IPS-NIHi7 (cell line): ENCODE data around the gene ARMC8.
A peak's percentile ranks its signal among the peaks of the same experiment; 100 is the strongest.
"Not testable (repeated sequence)": the region's sequence is repeated elsewhere in the genome, so short reads cannot be mapped to it uniquely, and the experiment has no call there.

Source experiments
- DNase-seq: peaks from one replicate; pipeline ENCODE4 v3.0.0; 2012; ENCODE audit warnings: mixed read lengths; ENCODE audit errors: extremely low spot score

ARMC8 gene

GRCh38 chr3:138187296-138188012, at the start of gene ARMC8:
ARMC8 (plus strand) TSS chr3:138187301; CDS start chr3:138187555, 254 bp downstream.
- DNase-seq, result peak; percentile 57

- DNase-seq, result no peak
These were observed 49.2 kb upstream of the ARMC8 start for GRCh38 chr3:138137861-138138260.

- no peak for DNase-seq
These were observed 47.4 kb upstream of the ARMC8 start for GRCh38 chr3:138139691-138140090.

GRCh38 chr3:138140940-138141339, 46.2 kb upstream of the ARMC8 start:
- no peak for DNase-seq

- DNase-seq, result not testable (repeated sequence)
These were observed 44.9 kb upstream of the ARMC8 start for GRCh38 chr3:138142181-138142580.

- DNase-seq, result no peak
These were observed 38.6 kb upstream of the ARMC8 start for GRCh38 chr3:138148503-138148902.

GRCh38 chr3:138154534-138154933, 32.6 kb upstream of the ARMC8 start:
- DNase-seq, result no peak

- DNase-seq, result no peak
These were observed 29.4 kb upstream of the ARMC8 start for GRCh38 chr3:138157743-138158142.

- DNase-seq, result no peak
These were observed 22.0 kb upstream of the ARMC8 start for GRCh38 chr3:138165061-138165460.

- DNase-seq, result no peak
These were observed 14.5 kb upstream of the ARMC8 start for GRCh38 chr3:138172625-138173024.

- DNase-seq, result no peak
These were observed 13.2 kb upstream of the ARMC8 start for GRCh38 chr3:138173769-138174420.

- peak; percentile 72 for DNase-seq
These were observed 12.5 kb upstream of the ARMC8 start, which contains the start of gene DBR1 for GRCh38 chr3:138174421-138175131. DBR1 (minus strand) TSS chr3:138174921; CDS start chr3:138174795, 126 bp downstream.

GRCh38 chr3:138180375-138181029, 6.6 kb upstream of the ARMC8 start:
- DNase-seq, result no peak

GRCh38 chr3:138184994-138185393, 2.1 kb upstream of the ARMC8 start:
- no peak for DNase-seq

- no peak for DNase-seq
These were observed 880 bp upstream of the ARMC8 start for GRCh38 chr3:138186221-138186620.

- DNase-seq, result peak; percentile 98
These were observed 252 bp upstream of the ARMC8 start for GRCh38 chr3:138186803-138187295.

GRCh38 chr3:138188013-138188730, 1.1 kb downstream of the ARMC8 start:
- DNase-seq, result no peak

- no peak for DNase-seq
These were observed 8.4 kb downstream of the ARMC8 start for GRCh38 chr3:138195481-138195880.

- no peak for DNase-seq
These were observed 8.9 kb downstream of the ARMC8 start for GRCh38 chr3:138196023-138196422.

- peak; percentile 63 for DNase-seq
These were observed 10.0 kb downstream of the ARMC8 start for GRCh38 chr3:138197058-138197457.

- DNase-seq, result no peak
These were observed 10.4 kb downstream of the ARMC8 start for GRCh38 chr3:138197524-138197923.
